Stimulated activated CD4-positive, alpha-beta T cell treated with anti-CD3 and anti-CD28 coated beads, Interleukin-15, amount 100 ng/mL, for 24 hours (primary cell): ENCODE measurements around the gene CFAP45.

Experiments used
- DNase-seq: peaks from one replicate; pipeline ENCODE4 v3.0.0-alpha.2; 2020

Gene CFAP45

GRCh38 chr1:159845751-159846629 is 54.0 kb downstream of the CFAP45 start:
- DNase-seq, result no peak

DNA sequence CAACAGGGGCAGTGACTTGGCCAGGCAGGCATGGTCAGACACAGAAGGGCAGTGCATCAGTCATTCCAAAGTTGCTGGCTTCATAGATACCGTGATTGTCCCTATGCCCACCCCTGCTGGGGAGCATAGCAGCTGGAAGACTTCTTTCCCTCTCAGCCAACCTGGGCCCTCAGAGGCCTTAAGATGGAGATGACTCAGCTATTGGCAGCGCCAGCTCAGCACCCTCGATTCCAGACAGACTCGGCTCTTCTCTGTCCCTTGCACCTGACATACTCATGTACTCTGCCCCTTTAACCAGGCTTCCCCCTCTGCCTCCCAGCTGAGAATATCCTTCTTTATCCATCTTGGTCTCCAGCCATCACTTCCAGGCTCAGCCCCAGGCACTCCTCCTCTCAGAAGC is 56.5 kb downstream of the CFAP45 start:
- no peak for DNase-seq

DNA sequence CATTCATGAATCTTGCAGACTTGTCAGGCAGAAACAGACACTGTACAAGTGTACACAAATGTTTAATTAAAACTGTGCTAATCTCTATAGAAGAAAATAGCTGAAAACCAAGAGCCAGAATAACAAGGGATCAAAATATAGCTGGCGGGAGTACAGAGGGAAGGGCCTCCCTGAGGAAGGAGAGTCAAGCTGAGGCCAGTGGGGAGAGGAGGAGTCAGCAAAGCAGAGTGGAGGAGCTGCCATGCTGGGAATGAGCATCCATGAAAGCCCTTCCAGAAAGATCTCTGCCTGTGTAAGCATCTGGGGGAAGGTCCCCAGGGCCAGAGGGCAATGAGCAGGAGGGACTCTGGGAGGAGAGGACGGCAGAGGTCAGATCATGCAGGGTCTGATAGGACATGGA is 58.2 kb downstream of the CFAP45 start:
- no peak for DNase-seq

DNA sequence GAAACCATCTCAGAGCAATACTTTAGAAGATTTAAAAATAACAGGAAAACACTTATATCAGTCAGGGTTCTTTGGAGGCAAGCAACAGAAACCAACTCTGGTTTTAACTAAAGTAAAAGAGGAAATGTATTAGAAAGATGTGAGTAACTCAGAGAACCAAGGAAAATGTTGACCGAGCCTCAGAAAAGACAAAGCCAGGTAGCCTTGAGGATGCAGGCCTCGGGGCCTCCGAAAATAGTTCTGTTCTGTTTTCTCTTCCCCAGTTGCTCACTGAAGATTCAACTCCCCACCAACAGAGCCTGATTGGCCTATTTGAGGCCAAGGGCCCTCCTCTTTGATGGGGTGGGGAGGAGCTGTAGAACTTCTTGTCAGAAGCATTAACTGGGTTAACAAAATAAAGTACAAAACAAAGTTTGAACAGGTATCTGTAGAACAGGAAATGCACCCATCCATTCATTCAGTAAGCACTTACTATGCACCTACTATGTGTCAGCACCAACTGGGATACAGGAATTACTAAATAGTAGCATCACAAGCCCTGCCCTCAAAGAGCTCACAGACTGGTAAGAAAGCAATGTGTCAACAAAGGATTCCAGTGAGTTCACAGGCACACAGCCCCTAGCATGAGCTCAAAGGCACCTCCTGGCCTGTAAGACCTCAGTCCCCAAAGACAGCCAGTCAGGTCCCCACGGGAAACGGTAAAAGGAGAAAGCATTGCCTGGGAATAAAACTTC is 60.7 kb downstream of the CFAP45 start:
- DNase-seq, result no peak

DNA sequence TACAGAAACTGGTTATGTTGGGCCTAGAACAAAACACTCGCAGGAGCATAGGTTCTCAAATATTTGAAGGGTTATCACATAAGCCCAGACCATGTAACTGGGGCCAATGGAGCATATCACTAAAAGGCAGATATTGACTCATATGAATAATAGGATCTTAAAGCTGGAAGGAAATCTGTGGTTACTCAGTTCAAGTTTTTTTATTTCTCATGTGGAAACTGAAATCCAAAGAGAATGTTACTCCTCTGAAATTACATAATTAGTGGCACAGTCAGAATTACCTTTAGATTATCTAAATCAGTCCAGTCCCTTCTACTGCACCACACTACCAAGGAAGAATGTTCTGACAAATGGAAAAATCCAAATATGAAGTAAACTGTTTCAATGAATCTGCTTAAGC is 61.2 kb downstream of the CFAP45 start:
- no peak for DNase-seq

DNA sequence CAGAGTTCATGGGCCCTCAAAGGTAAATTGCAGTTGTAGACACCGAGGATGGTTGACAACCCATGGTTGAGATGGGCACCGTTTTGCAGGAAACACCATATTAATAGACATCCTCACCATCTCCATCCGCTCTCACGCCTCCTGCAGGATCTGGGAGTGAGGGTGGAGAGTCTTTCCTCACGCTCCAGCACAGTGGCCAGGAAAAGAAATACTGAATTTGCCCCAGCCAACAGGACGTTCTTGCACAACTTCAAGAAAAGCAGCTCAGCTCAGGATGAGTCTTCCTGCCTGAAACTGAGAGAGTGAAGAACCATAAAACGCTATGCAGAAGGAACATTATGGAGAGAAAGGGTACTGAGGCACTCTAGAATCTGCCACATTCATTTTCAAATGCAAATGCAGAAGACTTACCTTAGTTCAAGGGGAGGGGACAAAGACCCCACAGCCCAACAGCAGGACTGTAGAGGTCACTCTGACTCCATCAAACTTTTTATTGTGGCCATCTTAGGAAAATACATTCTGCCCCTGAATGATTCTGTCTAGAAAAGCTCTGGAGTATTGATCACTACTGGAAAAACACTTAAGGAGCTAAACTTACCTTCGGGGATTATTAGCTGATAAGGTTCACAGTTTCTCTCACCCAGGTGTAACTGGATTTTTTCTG is 64.0 kb downstream of the CFAP45 start:
- DNase-seq, result no peak

DNA sequence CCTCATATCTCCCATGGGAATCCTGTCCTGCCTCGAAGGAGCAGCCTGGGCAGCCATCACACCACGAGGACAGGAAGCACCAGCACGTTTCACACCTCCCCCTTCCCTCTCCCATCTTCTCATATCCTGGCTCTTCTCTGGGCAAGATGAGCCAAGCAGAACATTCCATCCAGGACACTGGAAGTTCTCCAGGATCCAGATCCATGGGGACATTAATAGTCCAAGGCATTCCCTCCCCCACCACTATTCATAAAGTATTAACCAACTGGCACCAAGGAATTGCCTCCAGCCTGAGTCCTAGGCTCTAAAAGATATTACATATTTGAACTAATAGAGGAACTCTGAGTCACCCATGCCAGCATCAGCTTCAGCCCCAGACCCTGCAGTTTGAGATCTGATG is 64.6 kb downstream of the CFAP45 start:
- DNase-seq, result no peak

DNA sequence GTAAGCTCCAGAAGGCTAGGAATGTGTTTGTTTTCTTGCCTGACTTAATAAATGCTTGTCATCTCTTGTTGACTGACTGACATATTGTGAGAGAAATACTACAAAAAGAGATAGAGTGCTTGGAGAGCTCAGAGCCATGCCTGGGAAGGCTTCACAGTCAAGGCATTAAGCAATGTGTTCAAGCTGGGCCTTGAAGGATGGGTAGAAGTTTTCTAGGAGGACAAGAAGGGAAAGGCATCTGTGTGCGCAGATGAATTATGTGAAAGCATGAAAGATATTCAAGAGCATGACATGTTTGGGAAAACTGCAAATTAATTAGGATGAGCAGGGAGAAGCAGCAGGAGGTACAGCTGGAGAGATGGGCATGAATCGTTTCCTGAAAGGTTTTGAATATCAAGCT is 67.7 kb downstream of the CFAP45 start:
- no peak for DNase-seq

- no peak for DNase-seq
These were observed 68.4 kb downstream of the CFAP45 start for GRCh38 chr1:159831412-159832141.

GRCh38 chr1:159830722-159831121 is 69.2 kb downstream of the CFAP45 start:
- DNase-seq, result no peak

DNA sequence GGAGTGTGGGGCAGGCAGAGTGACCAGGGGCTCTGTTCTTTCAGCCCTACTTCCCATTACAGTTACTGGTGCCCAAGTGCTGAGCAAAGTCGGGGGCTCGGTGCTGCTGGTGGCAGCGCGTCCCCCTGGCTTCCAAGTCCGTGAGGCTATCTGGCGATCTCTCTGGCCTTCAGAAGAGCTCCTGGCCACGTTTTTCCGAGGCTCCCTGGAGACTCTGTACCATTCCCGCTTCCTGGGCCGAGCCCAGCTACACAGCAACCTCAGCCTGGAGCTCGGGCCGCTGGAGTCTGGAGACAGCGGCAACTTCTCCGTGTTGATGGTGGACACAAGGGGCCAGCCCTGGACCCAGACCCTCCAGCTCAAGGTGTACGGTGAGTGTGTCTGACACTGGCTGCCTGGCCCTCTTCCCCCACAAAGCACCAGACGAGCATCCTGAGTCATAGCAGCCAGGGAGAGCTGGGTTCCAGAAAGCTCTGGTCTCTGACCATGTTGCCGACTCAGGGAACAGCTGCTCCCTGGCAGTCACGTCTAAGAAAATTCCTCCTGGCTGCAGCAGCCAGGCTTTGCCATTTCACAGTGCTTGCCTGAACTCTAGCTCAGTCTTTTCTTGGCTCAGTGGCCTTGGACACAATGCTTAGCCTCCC is 70.0 kb downstream of the CFAP45 start:
- no peak for DNase-seq

DNA sequence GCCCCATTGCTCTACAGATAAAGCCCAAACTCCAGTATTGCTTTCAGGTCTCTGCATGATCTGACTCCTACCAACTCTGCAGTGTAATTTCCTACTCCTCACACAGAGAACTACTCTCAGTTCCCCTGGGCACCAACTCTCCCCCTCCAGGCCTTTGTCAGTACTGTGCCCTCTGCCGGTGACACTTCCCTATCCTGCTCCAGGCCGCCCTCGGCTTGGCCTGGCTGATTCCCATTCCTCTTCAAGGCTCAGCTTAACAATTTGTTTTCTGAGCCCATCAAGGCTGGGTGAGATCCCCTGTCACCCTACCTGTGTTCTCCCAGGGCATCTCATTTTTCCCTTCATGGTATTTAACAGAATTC is 70.7 kb downstream of the CFAP45 start:
- DNase-seq, result no peak

DNA sequence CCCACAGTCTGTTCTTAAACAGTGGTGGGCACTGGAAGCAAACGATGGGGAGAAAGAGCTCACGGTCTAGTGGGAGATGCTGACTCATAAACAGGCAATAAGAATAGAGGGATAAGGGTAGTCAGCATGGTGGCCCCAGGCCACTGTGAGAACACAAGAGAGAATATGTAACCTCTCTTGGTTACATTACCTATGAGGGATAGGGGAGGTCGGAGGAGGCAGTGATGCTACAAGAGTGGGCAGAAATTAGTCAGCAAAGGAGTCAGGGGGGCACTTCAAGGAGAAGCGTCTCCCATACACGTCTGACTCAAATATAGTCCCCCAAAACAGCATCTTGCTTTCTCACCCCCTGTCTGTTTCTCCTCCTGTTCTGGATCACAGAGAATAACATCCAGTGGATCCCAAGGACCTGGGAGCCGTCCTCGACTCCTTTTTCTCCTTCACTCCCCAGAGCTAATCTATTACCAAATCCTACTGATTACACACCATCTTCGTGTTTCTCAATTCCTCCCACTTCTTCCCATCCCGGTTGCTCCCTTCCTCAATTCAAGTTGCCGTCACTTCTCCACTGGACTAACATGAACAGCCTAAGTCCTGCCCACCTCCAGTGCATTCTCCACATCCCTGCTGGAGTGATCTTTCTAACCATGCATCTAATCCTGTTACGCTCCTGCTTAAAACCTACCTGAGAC is 71.2 kb downstream of the CFAP45 start:
- no peak for DNase-seq

- DNase-seq, result no peak
These were observed 71.8 kb downstream of the CFAP45 start for GRCh38 chr1:159828176-159828575.

GRCh38 chr1:159827549-159827948 is 72.4 kb downstream of the CFAP45 start:
- DNase-seq, result no peak

- DNase-seq, result no peak
These were observed 72.9 kb downstream of the CFAP45 start for GRCh38 chr1:159827102-159827490.

DNA sequence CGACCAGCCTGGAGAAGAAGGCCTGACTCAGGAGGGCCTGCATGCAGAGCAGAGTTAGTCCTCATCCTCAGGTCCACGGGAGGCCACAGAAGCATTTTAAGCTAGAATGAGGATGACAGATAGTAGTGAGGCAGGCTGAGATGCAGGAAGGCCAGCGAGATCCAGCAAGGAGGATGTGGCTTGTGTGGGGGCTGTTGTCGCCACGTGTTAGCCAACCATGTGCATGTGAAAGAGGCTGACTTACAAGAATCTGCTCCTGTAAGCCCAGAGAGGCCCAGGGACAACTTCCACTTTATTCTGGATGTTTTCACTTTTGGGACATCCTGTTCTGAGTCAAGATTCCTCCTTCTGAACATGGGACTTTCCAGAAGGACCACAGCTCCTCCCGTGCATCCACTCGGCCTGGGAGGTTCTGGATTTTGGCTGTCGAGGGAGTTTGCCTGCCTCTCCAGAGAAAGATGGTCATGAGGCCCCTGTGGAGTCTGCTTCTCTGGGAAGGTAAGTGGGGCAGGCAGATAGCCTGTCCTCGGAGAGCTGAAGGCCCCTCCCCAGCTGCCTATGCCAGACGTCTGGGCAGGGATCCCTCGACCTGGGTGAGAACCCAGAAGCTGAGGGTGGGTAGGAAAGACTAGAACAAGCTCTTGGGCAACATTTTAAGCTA is 73.4 kb downstream of the CFAP45 start, which contains the start of gene SLAMF8:
TSS of gene SLAMF8 (plus strand) at position 433 of the 661 bp plus-strand sequence. CDS start at position 459, 26 bp downstream.
- peak; percentile 65 for DNase-seq

DNA sequence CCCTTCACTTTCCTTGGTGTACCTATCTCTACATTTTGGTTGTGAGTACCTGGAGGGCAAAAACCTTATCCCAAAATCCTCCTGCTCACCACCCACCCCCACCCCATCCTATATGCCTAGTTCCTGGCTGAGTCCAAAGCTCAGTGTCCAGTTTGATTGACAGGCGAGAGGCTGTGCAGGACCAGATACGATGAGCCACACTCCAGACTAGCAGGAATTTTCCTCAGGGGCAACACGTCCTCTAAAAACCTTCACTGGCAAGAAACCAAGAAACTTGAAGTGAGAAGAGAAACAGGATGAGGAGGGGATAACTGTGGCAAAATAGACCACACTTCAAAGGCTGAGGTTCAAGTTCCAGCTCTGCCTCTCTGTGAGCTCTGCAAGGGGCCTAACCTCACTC is 74.4 kb downstream of the CFAP45 start:
- DNase-seq, result no peak

GRCh38 chr1:159823406-159823805 is 76.6 kb downstream of the CFAP45 start:
- DNase-seq, result no peak
